Endodermal cell (in vitro differentiated cells): ENCODE results near the gene CARS1. TPM values are rescaled to one million over a fixed set of nuclear protein-coding genes. Genes with fewer than 3 reads are reported as not detected.

ENCODE experiments used
- DNase-seq: peaks from one replicate; pipeline ENCODE4 v3.0.0-alpha.2; 2017
- H3K27ac ChIP-seq: 2 replicates; pipeline ENCODE4 v1.5.1; 2013; ENCODE audit warnings: mild to moderate bottlenecking, low read depth, low read length, moderate library complexity
- H3K27me3 ChIP-seq: 2 replicates; pipeline ENCODE4 v1.6.1; 2013; ENCODE audit warnings: mild to moderate bottlenecking, low read length, moderate library complexity; ENCODE audit not compliant: insufficient read depth, control insufficient read depth, poor library complexity, severe bottlenecking
- H3K36me3 ChIP-seq: 2 replicates; pipeline ENCODE4 v1.7.0; 2013; ENCODE audit warnings: mild to moderate bottlenecking, low read length, moderate library complexity; ENCODE audit not compliant: control insufficient read depth, insufficient read depth
- H3K4me1 ChIP-seq: one replicate; pipeline ENCODE4 v1.7.0; 2013; ENCODE audit warnings: low read length; ENCODE audit not compliant: control insufficient read depth, insufficient read depth
- H3K4me3 ChIP-seq: 2 replicates; pipeline ENCODE4 v1.5.1; 2013; ENCODE audit warnings: mild to moderate bottlenecking, low read length, moderate library complexity
- H3K9ac ChIP-seq: 2 replicates; pipeline ENCODE4 v1.6.1; 2013; ENCODE audit warnings: mild to moderate bottlenecking, low read length, moderate library complexity; ENCODE audit not compliant: poor library complexity, severe bottlenecking; ENCODE audit errors: extremely low read depth
- H3K9me3 ChIP-seq: 2 replicates; pipeline ENCODE4 v1.6.1; 2013; ENCODE audit warnings: mild to moderate bottlenecking, low read length, moderate library complexity; ENCODE audit not compliant: control insufficient read depth
- H3K27ac Mint-ChIP-seq: 2 replicates; pipeline ENCODE4 v1.8.0; 2020; ENCODE audit warnings: mixed read lengths
- H3K27me3 Mint-ChIP-seq: 2 replicates; pipeline ENCODE4 v1.8.0; 2021; ENCODE audit warnings: mild to moderate bottlenecking, mixed read lengths; ENCODE audit not compliant: insufficient read depth
- H3K36me3 Mint-ChIP-seq: 2 replicates; pipeline ENCODE4 v1.8.0; 2020; ENCODE audit warnings: low read depth, mixed read lengths
- H3K4me1 Mint-ChIP-seq: 2 replicates; pipeline ENCODE4 v1.8.0; 2020; ENCODE audit warnings: mixed read lengths
- H3K4me3 Mint-ChIP-seq: 2 replicates; pipeline ENCODE4 v1.8.0; 2020; ENCODE audit warnings: mild to moderate bottlenecking, moderate library complexity, mixed read lengths
- H3K9me3 Mint-ChIP-seq: 2 replicates; pipeline ENCODE4 v1.8.0; 2020; ENCODE audit warnings: mild to moderate bottlenecking, mixed read lengths
- WGBS, 2 experiments: methylation state at CpG; one replicate each; pipeline versions ENCODE4 v1.1.5 to v1.1.7; 2013; ENCODE audit warnings: missing lambda C conversion rate in 2 of 2, mixed read lengths in 1 of 2; ENCODE audit not compliant: insufficient coverage in 1 of 2, insufficient read length in 1 of 2; 5-methylcytosine and 5-hydroxymethylcytosine counted together
- total RNA-seq, 2 donors: library from RNA; stranded (reverse); fragmentation: NEBNext Ultra II Directional in 1 of 2; extraction: Animal tissue kit (Norgen Biotek cat#: 25700) in 1 of 2; gene quantifications; 2 replicates in 1 of 2; 3 replicates in 1 of 2; pipeline ENCODE4 v1.2.1, GENCODE V29; 2021
- TF ChIP-seq, protein P1 (sequence below): fragments of 200-600 bp; sonication (generic); conservative IDR thresholded peaks from 2 replicates; pipeline ENCODE4 v1.5.0; 2021; ENCODE audit warnings: antibody characterized with exemption, mild to moderate bottlenecking

Gene CARS1
- total RNA-seq, 2 donors from 2014 or later, result 48.0 to 52.8 TPM

DNA sequence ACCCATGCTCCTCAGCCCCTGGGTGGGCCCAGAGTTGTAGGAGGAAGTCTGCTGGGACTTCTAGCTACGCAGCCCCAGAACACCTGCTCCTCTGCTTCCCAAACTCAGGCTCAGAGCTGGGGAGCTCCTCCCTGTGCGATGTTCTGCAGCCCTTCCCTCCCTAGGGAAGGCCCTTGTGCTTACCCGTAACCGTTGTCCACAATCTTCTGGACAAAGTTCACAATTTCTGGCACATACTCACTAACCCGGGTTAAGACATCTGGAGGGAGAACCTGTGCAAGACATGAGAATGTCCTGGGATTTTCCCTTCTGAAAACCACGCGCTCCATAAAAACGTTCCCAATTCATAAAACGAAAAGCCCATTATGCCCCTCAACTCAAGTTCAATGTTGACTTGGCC lies 28.4 kb downstream of the CARS1 start:
- H3K36me3 Mint-ChIP-seq, result peaks cover 72% of the 10 kb centered on the region
- H3K27me3 Mint-ChIP-seq, result no peaks in the 10 kb centered on the region
- H3K4me3 Mint-ChIP-seq, result no peak overlapping the region
- DNase-seq, result no peak
- H3K27ac ChIP-seq, result no peak overlapping the region
- no peaks in the 10 kb centered on the region for H3K4me1 Mint-ChIP-seq
- TF ChIP-seq, protein P1, sequence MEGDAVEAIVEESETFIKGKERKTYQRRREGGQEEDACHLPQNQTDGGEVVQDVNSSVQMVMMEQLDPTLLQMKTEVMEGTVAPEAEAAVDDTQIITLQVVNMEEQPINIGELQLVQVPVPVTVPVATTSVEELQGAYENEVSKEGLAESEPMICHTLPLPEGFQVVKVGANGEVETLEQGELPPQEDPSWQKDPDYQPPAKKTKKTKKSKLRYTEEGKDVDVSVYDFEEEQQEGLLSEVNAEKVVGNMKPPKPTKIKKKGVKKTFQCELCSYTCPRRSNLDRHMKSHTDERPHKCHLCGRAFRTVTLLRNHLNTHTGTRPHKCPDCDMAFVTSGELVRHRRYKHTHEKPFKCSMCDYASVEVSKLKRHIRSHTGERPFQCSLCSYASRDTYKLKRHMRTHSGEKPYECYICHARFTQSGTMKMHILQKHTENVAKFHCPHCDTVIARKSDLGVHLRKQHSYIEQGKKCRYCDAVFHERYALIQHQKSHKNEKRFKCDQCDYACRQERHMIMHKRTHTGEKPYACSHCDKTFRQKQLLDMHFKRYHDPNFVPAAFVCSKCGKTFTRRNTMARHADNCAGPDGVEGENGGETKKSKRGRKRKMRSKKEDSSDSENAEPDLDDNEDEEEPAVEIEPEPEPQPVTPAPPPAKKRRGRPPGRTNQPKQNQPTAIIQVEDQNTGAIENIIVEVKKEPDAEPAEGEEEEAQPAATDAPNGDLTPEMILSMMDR, result no peak
- no peaks in the 10 kb centered on the region for H3K9me3 ChIP-seq
- no peaks in the 10 kb centered on the region for H3K4me1 ChIP-seq
- H3K27me3 ChIP-seq, result no peaks in the 10 kb centered on the region
- peaks cover 65% of the 10 kb centered on the region for H3K36me3 ChIP-seq
- no peak overlapping the region for H3K9ac ChIP-seq
- no peak overlapping the region for H3K27ac Mint-ChIP-seq
- no peaks in the 10 kb centered on the region for H3K9me3 Mint-ChIP-seq
- 96 to 99% methylated on average over 6 to 9 of the region's 9 CpGs for WGBS, 2 experiments
- no peak overlapping the region for H3K4me3 ChIP-seq

DNA sequence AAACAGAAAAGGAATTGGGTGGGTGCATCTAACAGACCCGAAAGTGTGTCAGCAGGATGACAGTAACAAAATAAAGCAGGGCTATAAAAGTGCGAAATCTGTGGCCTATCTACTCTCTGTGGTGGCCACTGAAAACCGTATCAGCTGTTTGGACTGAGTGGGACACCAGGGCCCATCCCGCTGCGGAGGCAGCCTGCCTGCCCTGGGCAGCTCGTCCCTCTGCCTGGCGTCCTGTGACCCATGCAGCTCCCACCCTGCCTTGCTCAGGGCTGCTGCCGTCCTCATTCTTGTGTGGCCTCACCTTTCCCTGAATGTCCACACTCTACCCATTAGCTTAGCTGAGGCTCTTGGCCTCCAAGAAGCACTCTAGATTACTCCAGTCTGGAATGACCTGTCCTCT lies 30.4 kb downstream of the CARS1 start:
- Histone ChIP-seq H3K9ac (no peak overlapping the region), H3K4me1 (no peaks in the 10 kb centered on the region), H3K27me3 (no peaks in the 10 kb centered on the region), H3K4me3 (no peak overlapping the region), H3K36me3 (peaks cover 75% of the 10 kb centered on the region), H3K27ac (no peak overlapping the region), H3K9me3 (no peaks in the 10 kb centered on the region)
- Mint-ChIP-seq H3K36me3 (peaks cover 67% of the 10 kb centered on the region), H3K4me3 (no peak overlapping the region), H3K27me3 (no peaks in the 10 kb centered on the region), H3K9me3 (no peaks in the 10 kb centered on the region), H3K27ac (no peak overlapping the region), H3K4me1 (no peaks in the 10 kb centered on the region)
- WGBS, 2 experiments, result 93 to 95% methylated on average over 6 to 8 of the region's 8 CpGs
- TF ChIP-seq, protein P1, result no peak
- DNase-seq, result no peak

DNA sequence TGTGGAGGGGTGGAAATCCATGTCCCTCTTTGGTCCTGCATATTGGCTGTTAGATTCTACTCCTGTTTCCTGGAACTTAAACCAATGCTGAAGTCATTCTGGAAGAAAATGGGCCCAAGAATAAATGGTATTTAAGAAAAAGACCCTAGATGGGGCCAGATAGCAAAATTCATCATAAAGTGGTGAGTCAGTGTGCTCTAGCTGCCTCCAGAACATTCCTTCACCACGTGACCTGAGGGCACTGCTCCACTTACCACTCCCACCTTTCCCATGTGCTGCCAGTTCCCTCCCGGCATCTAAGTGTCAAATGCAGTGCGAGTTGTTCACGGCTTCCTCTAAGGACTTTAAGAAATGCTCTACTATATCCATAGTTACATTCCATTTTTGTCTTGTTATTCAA lies 34.2 kb downstream of the CARS1 start:
- H3K4me3 ChIP-seq, result no peak overlapping the region
- H3K9me3 Mint-ChIP-seq, result no peaks in the 10 kb centered on the region
- H3K27ac ChIP-seq, result no peak overlapping the region
- peaks cover 70% of the 10 kb centered on the region for H3K36me3 ChIP-seq
- H3K9ac ChIP-seq, result no peak overlapping the region
- no peaks in the 10 kb centered on the region for H3K27me3 Mint-ChIP-seq
- no peak overlapping the region for H3K4me3 Mint-ChIP-seq
- H3K27ac Mint-ChIP-seq, result no peak overlapping the region
- H3K4me1 Mint-ChIP-seq, result no peaks in the 10 kb centered on the region
- WGBS, 2 experiments, result 97 to 98% methylated on average over 4 of the region's 4 CpGs
- H3K9me3 ChIP-seq, result no peaks in the 10 kb centered on the region
- H3K27me3 ChIP-seq, result no peaks in the 10 kb centered on the region
- TF ChIP-seq, protein P1, result no peak
- no peaks in the 10 kb centered on the region for H3K4me1 ChIP-seq
- H3K36me3 Mint-ChIP-seq, result peaks cover 63% of the 10 kb centered on the region
- DNase-seq, result no peak
